Prostate gland (tissue), 2 donors: ENCODE measurements around the gene SPATA6L. TPM values are rescaled to one million over a fixed set of nuclear protein-coding genes. Genes with fewer than 3 reads are reported as not detected.

Source experiments
- DNase-seq: peaks from one replicate; pipeline ENCODE4 v3.0.0-alpha.2; 2019; ENCODE audit warnings: low spot score
- H3K27ac ChIP-seq, 2 donors: fragments of 200-600 bp; sonication (generic); 2 replicates each; pipeline ENCODE4 v1.5.1; 2017 to 2019
- H3K27me3 ChIP-seq: fragments of 200-600 bp; sonication (generic); replicated peaks from 2 replicates; pipeline ENCODE4 v1.5.1; 2019; ENCODE audit not compliant: insufficient read depth
- H3K36me3 ChIP-seq, 2 donors: fragments of 200-600 bp; sonication (generic); 1 replicate in 1 of 2; 2 replicates in 1 of 2; pipeline versions ENCODE4 v1.5.1 to v1.8.1; 2017 to 2019
- H3K4me1 ChIP-seq: fragments of 200-600 bp; sonication (generic); replicated peaks from 2 replicates; pipeline ENCODE4 v1.5.1; 2019
- H3K4me3 ChIP-seq, 2 donors: fragments of 200-600 bp; sonication (generic); 2 replicates each; pipeline ENCODE4 v1.5.1; 2017 to 2019
- H3K9me3 ChIP-seq: fragments of 200-600 bp; sonication (generic); 2 replicates; pipeline ENCODE4 v1.5.1; 2017
- POLR2A ChIP-seq: fragments of 450-650 bp; IDR thresholded peaks from one replicate; pipeline ENCODE4 v1.6.1; 2016; ENCODE audit warnings: antibody characterized with exemption, mild to moderate bottlenecking
- POLR2AphosphoS5 ChIP-seq: sonication (generic); formaldehyde crosslinking; IDR thresholded peaks from one replicate; pipeline ENCODE4 v1.6.1; 2017; ENCODE audit warnings: antibody characterized with exemption
- WGBS: methylation state at CpG from one replicate; pipeline ENCODE4 v1.1.5; 2018; 5-methylcytosine and 5-hydroxymethylcytosine counted together
- intact Hi-C: fragments of 100-400 bp; cut with DNase I; formaldehyde crosslinking; loops from one replicate; pipeline ENCODE4 v1.14.2; 2022
- total RNA-seq, 2 donors: library from RNA; depleted of rRNA; stranded (reverse); fragments of >200 nt; gene quantifications; one replicate each; pipeline ENCODE4 v1.1.0, GENCODE V29; 2016
- TF ChIP-seq, protein P1 (sequence below), 4 experiments: fragments of 200-600 bp in 2 of 4; fragments of 450-650 bp in 2 of 4; sonication (generic) in 2 of 4; IDR thresholded peaks; 1 replicate in 3 of 4; 2 replicates in 1 of 4; pipeline ENCODE4 v1.5.1; 2016 to 2019; ENCODE audit warnings: antibody characterized with exemption in 4 of 4, mild to moderate bottlenecking in 2 of 4, moderate library complexity in 2 of 4

SPATA6L gene
- total RNA-seq, 2 donors from 2014 or later = 3.1 to 6.2 TPM

DNA sequence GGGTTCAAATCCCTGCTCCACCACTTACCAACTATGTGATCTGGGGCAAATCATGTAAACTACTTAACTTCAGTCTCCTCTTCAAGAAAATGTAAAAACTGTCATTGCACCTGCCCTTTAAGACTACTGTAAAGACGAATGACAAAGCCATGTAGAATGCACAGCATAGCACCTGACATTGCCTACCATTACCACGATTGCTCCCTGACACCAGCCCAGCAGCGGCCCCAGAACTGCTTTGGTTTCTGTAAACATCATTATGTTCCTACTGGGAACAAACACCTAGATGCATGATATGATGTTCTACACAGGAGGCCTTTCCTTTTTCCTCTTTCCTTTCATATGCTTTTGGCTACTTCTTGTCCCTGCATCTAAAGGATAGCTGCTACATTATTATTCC is 27.3 kb downstream of the SPATA6L start:
- no peaks in the 10 kb centered on the region for H3K27me3 ChIP-seq
- intact Hi-C loops = loop anchor here (1.0 to 5.0 kb wide), 2 partner anchors 37 to 256 kb away; no protein-coding TSS in a partner anchor

DNA sequence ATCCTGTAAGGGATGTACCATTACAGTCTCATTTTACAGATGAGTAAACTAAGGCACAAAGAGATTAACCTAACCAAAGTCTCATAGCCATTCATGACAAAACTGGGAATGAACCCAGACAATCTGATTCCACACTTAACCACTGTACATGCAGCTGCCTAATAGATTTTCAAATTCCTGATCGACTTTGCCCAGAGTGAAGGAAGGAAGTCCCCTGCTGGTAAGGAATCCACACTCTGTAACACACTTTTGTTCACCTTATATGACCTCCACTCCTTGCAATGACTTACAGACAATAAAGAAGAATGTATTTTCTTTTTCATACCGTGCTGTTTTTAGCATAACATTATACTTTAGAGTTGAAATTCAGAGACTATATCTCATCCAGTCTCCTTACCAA is 35.4 kb downstream of the SPATA6L start:
- intact Hi-C loops = no loop called here

More for the DNA sequence above, 27.3 kb downstream of the SPATA6L start:
- TF ChIP-seq POLR2A = no peak
- TF ChIP-seq POLR2AphosphoS5 = no peak
- TF ChIP-seq, protein P1, sequence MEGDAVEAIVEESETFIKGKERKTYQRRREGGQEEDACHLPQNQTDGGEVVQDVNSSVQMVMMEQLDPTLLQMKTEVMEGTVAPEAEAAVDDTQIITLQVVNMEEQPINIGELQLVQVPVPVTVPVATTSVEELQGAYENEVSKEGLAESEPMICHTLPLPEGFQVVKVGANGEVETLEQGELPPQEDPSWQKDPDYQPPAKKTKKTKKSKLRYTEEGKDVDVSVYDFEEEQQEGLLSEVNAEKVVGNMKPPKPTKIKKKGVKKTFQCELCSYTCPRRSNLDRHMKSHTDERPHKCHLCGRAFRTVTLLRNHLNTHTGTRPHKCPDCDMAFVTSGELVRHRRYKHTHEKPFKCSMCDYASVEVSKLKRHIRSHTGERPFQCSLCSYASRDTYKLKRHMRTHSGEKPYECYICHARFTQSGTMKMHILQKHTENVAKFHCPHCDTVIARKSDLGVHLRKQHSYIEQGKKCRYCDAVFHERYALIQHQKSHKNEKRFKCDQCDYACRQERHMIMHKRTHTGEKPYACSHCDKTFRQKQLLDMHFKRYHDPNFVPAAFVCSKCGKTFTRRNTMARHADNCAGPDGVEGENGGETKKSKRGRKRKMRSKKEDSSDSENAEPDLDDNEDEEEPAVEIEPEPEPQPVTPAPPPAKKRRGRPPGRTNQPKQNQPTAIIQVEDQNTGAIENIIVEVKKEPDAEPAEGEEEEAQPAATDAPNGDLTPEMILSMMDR (IDR thresholded peaks at IDR 0.05) = no peak
- Histone ChIP-seq H3K9me3 (no peaks in the 10 kb centered on the region), H3K36me3 (no peaks in the 10 kb centered on the region), H3K27ac (no peak overlapping the region), H3K4me3 (no peak overlapping the region), H3K4me1 (no peaks in the 10 kb centered on the region)
- 71% methylated on average over 3 of the region's 3 CpGs for WGBS
- no peak for DNase-seq

DNA sequence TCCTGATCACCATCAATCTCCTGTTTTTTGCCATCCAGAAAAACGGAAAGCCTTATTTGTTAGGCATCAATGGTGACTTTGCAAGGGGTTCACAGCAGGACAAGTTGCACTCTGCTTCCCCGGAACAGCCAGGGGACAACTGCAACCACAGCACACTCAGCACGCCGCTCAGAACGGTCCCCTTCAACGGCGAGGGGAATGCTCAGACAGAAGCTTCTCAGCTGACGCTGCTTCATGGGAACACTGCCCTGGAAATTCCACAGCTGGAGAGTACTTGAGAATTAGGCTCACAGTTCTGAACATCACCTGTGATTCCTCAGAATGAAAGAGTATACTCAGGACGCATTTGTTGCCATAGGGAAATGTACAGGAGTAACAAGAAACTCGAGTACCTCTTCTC is 44.3 kb downstream of the SPATA6L start:
- H3K36me3 ChIP-seq = no peaks in the 10 kb centered on the region
- no peak overlapping the region for H3K4me3 ChIP-seq
- intact Hi-C loops = no loop called here
- H3K9me3 ChIP-seq = no peaks in the 10 kb centered on the region
- 80% methylated on average over 10 of the region's 10 CpGs for WGBS
- no peaks in the 10 kb centered on the region for H3K4me1 ChIP-seq
- no peak overlapping the region for H3K27ac ChIP-seq
- no peak for TF ChIP-seq POLR2A
- no peak for TF ChIP-seq POLR2AphosphoS5
- TF ChIP-seq, protein P1 (IDR thresholded peaks at IDR 0.05) = no peak
- no peaks in the 10 kb centered on the region for H3K27me3 ChIP-seq
- DNase-seq = no peak

More for the DNA sequence above, 35.4 kb downstream of the SPATA6L start:
- Histone ChIP-seq H3K9me3 (no peaks in the 10 kb centered on the region), H3K27ac (no peak overlapping the region), H3K4me3 (no peak overlapping the region), H3K36me3 (no peaks in the 10 kb centered on the region), H3K4me1 (no peaks in the 10 kb centered on the region), H3K27me3 (no peaks in the 10 kb centered on the region)
- 38% methylated on average over 2 of the region's 2 CpGs for WGBS
- TF ChIP-seq, protein P1 (IDR thresholded peaks at IDR 0.05) = no peak
- TF ChIP-seq POLR2AphosphoS5 (no peak), POLR2A (no peak)
- DNase-seq = no peak

DNA sequence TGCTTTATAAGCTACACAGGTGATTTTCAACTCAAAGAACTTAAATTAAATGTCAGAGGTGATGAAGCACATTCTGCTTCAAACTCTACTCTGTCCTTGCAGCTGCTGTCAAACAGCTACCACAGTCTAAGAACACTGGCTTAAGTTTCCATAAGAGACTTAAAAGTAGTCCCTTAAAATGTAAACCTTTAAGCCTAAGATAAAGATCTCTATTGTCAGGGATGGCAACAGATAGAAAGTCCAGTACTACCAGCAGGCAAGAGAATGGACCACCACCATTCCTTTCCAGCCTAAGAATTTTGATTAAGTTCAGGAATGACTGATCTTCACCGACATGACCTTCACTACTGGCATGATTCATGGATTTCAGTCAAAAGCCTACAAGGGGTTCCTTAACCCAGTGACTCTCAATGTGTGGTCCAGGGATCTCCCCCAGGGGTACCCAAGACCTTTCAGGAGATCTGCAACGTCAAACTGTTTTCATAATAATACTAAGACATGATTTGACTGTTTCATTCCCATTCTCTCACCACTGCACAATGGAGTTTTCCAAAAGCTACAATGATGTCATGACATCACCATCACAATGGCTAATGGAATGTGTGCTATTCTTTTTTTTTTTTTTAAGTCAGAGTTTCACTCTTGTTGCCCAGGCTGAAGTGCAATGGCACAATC is 45.3 kb downstream of the SPATA6L start:
- Histone ChIP-seq H3K9me3 (no peaks in the 10 kb centered on the region), H3K36me3 (no peaks in the 10 kb centered on the region), H3K27me3 (no peaks in the 10 kb centered on the region), H3K4me1 (no peaks in the 10 kb centered on the region), H3K27ac (no peak overlapping the region), H3K4me3 (no peak overlapping the region)
- no peak for DNase-seq
- no peak for TF ChIP-seq POLR2AphosphoS5
- TF ChIP-seq, protein P1 (IDR thresholded peaks at IDR 0.05) = no peak
- no peak for TF ChIP-seq POLR2A
- intact Hi-C loops = no loop called here
- whole genome bisulfite sequencing = 90% methylated on average over 2 of the region's 2 CpGs
